Fibroblast of mammary gland (primary cell): ENCODE measurements around the gene POLRMT.
"Not testable (repeated sequence)": the region's sequence is repeated elsewhere in the genome, so short reads cannot be mapped to it uniquely, and the experiment has no call there.

Source experiments
- DNase-seq: peaks from one replicate; pipeline ENCODE4 v3.0.0-alpha.2; 2010; ENCODE audit warnings: low read depth
- H3K4me3 ChIP-seq: 2 replicates; pipeline ENCODE4 v1.5.1; 2011; ENCODE audit warnings: low read depth, mild to moderate bottlenecking, low read length, moderate library complexity; ENCODE audit not compliant: control insufficient read depth
- TF ChIP-seq, protein P1 (sequence below): conservative IDR thresholded peaks from 2 replicates; pipeline ENCODE4 v1.5.1; 2011; ENCODE audit warnings: low read depth, low read length, inconsistent platforms; ENCODE audit not compliant: control insufficient read depth, insufficient read depth

The POLRMT gene

DNA sequence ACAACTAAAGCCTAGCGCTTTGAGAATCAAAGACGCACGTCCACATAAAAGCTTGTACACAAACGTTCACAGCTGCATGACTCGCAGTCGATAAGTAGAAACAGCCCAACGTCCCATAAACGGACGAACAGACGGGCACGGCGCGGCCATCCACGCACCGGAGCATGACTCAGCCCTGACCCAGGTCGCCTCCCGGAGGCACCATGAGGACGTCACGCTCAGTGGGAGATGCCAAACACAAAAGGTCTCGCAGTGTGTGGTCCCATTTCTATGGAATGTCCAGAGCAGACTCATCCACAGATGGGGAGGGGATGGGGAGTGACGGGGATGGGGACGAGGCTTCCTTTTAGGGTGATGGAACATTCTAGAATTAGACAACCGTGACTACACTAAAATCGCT, 9.4 kb downstream of the POLRMT start:
- TF ChIP-seq, protein P1, sequence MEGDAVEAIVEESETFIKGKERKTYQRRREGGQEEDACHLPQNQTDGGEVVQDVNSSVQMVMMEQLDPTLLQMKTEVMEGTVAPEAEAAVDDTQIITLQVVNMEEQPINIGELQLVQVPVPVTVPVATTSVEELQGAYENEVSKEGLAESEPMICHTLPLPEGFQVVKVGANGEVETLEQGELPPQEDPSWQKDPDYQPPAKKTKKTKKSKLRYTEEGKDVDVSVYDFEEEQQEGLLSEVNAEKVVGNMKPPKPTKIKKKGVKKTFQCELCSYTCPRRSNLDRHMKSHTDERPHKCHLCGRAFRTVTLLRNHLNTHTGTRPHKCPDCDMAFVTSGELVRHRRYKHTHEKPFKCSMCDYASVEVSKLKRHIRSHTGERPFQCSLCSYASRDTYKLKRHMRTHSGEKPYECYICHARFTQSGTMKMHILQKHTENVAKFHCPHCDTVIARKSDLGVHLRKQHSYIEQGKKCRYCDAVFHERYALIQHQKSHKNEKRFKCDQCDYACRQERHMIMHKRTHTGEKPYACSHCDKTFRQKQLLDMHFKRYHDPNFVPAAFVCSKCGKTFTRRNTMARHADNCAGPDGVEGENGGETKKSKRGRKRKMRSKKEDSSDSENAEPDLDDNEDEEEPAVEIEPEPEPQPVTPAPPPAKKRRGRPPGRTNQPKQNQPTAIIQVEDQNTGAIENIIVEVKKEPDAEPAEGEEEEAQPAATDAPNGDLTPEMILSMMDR = no peak
- no peak overlapping the region for H3K4me3 ChIP-seq
- DNase-seq = peak; percentile 86

DNA sequence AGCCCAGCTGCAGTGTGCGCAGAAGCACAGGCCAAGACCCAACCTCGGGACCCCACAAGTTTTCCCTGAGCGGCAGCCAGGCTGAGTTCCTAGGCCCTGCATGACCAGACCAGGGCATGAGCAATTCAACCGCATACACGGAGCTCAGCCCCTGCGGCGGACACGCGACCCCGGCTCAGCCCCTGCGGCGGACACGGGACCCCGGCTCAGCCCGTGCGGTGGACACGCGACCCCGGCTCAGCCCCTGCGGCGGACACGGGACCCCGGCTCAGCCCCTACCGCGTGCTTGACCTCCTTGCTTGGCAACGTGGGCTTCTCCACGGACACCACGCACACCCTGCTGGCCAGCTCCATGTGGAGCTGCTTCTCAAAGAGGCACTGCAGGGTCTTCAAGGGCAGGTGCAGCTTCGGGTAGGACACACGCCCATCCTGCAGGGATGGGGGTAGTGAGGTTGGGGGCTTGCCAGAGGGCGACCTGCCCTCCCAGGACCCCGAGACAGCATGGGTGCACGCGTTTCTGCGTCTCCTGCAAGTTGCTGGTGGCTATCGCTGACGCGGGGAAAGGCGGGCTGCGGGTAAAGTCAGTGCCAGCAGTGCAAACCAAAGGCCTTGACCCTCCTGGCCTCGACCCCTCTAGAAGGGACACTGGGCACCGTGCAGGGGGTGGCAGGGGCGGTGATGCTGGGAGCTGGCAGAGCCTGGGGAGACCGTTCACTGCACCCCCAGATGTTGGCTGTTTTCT, 10.0 kb downstream of the POLRMT start:
- DNase-seq = no peak
- no peak overlapping the region for H3K4me3 ChIP-seq
- TF ChIP-seq, protein P1 = no peak

- no peak overlapping the region for H3K4me3 ChIP-seq
- DNase-seq = no peak
- TF ChIP-seq, protein P1 = no peak
Observed at GRCh38 chr19:622666-623065, 10.7 kb downstream of the POLRMT start.

GRCh38 chr19:621819-622218, 11.5 kb downstream of the POLRMT start:
- no peak for DNase-seq
- TF ChIP-seq, protein P1 = no peak
- H3K4me3 ChIP-seq = no peak overlapping the region

DNA sequence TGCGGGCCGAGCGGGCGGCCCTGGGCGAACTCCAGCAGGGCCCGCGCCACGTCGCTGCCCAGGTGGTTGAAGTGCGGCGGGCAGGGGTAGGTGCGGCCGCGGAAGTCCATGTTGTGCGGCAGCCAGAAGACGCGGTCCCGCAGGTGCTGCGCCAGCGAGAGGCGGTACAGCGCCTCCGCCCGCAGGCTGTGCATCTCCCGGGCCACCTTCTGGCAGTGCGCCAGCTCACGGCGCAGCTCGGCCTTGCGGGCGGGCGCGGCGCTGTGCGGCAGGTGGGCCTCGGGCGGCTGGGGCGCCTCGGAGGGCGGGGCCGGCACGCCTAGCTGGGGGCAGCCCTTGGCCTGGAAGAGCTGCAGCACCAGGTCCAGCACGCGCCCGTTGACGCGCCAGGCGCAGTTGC, 12.1 kb downstream of the POLRMT start:
- not testable (repeated sequence) for H3K4me3 ChIP-seq, DNase-seq

- DNase-seq = no peak
- TF ChIP-seq, protein P1 = no peak
- no peak overlapping the region for H3K4me3 ChIP-seq
Observed at GRCh38 chr19:620166-620862, 13.0 kb downstream of the POLRMT start.

DNA sequence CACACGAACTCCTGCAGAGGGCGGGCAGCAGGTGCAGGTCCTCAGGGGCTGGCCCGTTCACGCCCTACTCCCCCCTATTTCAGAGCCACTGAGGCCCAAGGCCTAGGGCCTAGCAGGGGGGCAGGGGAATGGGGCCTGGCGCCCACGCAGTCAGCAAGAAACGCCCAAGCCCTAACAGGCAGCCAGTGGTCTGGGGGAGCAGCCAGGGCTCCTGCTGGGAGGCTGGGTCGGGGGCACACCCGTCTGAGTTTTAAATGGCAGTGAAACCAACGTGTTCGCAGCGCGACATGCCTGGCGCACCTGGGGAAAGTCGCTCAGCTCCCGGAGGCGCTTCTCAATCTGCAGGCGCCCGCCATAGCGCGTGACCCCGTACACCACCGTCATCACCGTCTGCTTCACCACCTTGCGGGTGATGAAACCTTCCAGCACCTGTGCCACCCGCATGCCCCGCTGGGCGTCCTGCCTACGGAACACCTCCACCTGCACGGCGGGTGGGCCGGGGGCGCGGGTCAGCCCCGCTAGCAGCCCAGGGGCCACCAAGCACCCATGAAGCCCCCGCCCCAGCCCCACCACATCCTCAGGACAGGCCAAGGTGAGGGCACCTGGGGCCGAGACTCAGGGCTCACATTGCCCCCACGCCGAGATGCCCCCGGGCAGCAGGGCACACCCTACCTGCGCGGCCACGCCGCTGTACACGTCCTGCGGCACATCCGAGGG, 13.9 kb downstream of the POLRMT start:
- TF ChIP-seq, protein P1 = no peak
- no peak overlapping the region for H3K4me3 ChIP-seq

More for the DNA sequence above, 13.9 kb downstream of the POLRMT start:
- no peak for DNase-seq
